ENCODE measurements around the gene RASD2. TPM values are rescaled to one million over a fixed set of nuclear protein-coding genes. Genes with fewer than 3 reads are reported as not detected.

RASD2 gene
- total RNA-seq, 6 experiments from 2014 or later: not detected

- peaks cover 24% of the 10 kb centered on the region for H3K27me3 Mint-ChIP-seq (ENCODE audit: insufficient read depth)
These were observed 579 bp upstream of the RASD2 start for GRCh38 chr22:35539910-35540594.

GRCh38 chr22:35541254-35541748 lies 670 bp downstream of the RASD2 start:
- no peaks in the 10 kb centered on the region for H3K4me1 Mint-ChIP-seq (ENCODE audit: low read depth)
- H3K27ac Mint-ChIP-seq: no peak overlapping the region
- no peak for DNase-seq
- H3K27me3 Mint-ChIP-seq (ENCODE audit: insufficient read depth): peaks cover 29% of the 10 kb centered on the region
- H3K9me3 Mint-ChIP-seq: no peaks in the 10 kb centered on the region
- H3K4me3 Mint-ChIP-seq: no peak overlapping the region
- H3K36me3 Mint-ChIP-seq (ENCODE audit: low read depth): no peaks in the 10 kb centered on the region
- no peak for TF ChIP-seq CTCF (IDR thresholded peaks at IDR 0.05)

More at GRCh38 chr22:35539910-35540594, 579 bp upstream of the RASD2 start:
- Mint-ChIP-seq H3K9me3 (no peaks in the 10 kb centered on the region), H3K4me3 (peak overlapping the region; percentile 67), H3K36me3 (ENCODE audit: low read depth) (no peaks in the 10 kb centered on the region), H3K27ac (no peak overlapping the region), H3K4me1 (ENCODE audit: low read depth) (no peaks in the 10 kb centered on the region)
- no peak for DNase-seq
- TF ChIP-seq CTCF (IDR thresholded peaks at IDR 0.05): no peak

- Mint-ChIP-seq H3K4me3 (no peak overlapping the region), H3K27me3 (ENCODE audit: insufficient read depth) (peaks cover 32% of the 10 kb centered on the region), H3K27ac (no peak overlapping the region), H3K36me3 (ENCODE audit: low read depth) (no peaks in the 10 kb centered on the region), H3K4me1 (ENCODE audit: low read depth) (no peaks in the 10 kb centered on the region), H3K9me3 (no peaks in the 10 kb centered on the region)
- TF ChIP-seq CTCF (IDR thresholded peaks at IDR 0.05): no peak
- no peak for DNase-seq
These were observed 1.7 kb downstream of the RASD2 start for GRCh38 chr22:35542157-35542938.

GRCh38 chr22:35542939-35543516 lies 2.4 kb downstream of the RASD2 start:
- no peak for TF ChIP-seq CTCF (IDR thresholded peaks at IDR 0.05)

GRCh38 chr22:35543702-35544101 lies 3.1 kb downstream of the RASD2 start:
- peaks cover 36% of the 10 kb centered on the region for H3K27me3 Mint-ChIP-seq (ENCODE audit: insufficient read depth)
- no peak for DNase-seq
- no peaks in the 10 kb centered on the region for H3K9me3 Mint-ChIP-seq
- no peak for TF ChIP-seq CTCF (IDR thresholded peaks at IDR 0.05)
- H3K4me3 Mint-ChIP-seq: no peak overlapping the region
- H3K36me3 Mint-ChIP-seq (ENCODE audit: low read depth): no peaks in the 10 kb centered on the region
- H3K27ac Mint-ChIP-seq: no peak overlapping the region
- peaks cover 2% of the 10 kb centered on the region; the same call in 1 of the 2 replicates for H3K4me1 Mint-ChIP-seq (ENCODE audit: low read depth)

More at GRCh38 chr22:35542939-35543516, 2.4 kb downstream of the RASD2 start:
- Mint-ChIP-seq H3K27me3 (ENCODE audit: insufficient read depth) (peaks cover 33% of the 10 kb centered on the region), H3K36me3 (ENCODE audit: low read depth) (no peaks in the 10 kb centered on the region), H3K4me1 (ENCODE audit: low read depth) (no peaks in the 10 kb centered on the region), H3K4me3 (no peak overlapping the region), H3K9me3 (no peaks in the 10 kb centered on the region), H3K27ac (no peak overlapping the region)
- DNase-seq: no peak
